ENCODE data around the gene NXPH2.
A peak's percentile ranks its signal among the peaks of the same experiment; 100 is the strongest.

Gene NXPH2

DNA sequence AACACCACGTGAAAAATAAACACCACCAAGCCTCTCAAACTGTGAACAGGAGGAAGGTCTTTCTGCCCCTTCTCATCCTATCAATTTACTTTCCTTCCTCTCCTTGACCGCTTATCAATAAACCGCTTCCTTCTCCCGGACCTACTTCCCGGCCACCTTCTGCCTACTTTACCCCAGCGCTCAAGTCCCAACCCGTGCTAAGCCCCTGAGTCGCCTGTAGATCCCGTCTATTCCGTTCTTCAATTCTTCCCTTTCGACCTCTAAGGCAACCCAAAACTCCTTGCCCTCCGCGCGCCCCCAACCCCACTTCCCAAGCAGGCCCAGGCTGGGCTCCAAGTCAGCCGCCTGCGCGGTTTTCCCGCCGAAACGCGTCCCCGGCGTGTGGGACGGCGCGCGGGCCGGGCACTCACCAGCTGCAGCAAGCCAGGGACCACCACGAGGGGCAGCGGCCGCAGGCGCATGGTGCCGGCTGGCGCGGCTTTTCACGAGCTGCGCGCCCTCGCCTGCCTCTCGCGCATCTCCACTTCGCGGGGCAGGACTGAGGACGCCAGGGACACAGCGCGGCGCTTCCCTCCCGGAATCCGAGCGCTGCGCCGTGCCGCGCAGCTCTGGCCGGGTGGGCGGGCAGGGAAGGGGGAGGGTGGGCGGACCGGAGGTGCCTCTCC is at the start of gene NXPH2:
Gene NXPH2 (minus strand): TSS at position 610 of the 665 bp plus-strand sequence. CDS start 149 bp downstream, at position 461.
- DNase-seq (ENCODE audit: low read depth, low spot score), result peak; percentile 55

DNA sequence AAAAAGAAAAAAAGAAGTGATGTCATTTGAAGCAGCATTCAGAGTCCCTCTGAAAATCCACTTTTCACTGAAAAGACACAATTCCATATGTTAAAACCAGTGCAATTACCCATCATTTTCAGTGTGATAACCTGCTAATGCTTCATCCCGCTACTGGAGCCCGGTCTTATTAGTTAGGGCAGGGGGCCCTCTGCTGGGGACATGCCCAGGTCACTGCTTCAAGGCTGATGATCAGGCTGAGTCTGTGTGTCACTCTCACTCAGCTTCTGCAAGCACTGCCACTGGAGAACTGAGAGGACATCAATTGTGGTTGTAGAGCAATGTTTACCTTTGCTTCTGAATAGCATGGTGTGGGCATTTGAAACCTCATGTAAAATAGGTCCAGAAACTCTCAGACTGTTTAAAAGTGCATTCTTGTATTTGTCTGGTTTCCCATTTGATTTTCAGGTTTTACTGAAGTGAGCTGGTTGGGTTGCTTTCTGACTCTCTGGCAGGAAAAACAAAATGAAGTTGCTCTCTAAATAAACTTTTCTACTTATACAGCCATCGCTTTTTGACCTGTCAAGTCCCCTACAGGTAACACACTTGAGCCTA is 49.2 kb upstream of the NXPH2 start:
- DNase-seq (ENCODE audit: low read depth, low spot score), result peak; percentile 59

DNA sequence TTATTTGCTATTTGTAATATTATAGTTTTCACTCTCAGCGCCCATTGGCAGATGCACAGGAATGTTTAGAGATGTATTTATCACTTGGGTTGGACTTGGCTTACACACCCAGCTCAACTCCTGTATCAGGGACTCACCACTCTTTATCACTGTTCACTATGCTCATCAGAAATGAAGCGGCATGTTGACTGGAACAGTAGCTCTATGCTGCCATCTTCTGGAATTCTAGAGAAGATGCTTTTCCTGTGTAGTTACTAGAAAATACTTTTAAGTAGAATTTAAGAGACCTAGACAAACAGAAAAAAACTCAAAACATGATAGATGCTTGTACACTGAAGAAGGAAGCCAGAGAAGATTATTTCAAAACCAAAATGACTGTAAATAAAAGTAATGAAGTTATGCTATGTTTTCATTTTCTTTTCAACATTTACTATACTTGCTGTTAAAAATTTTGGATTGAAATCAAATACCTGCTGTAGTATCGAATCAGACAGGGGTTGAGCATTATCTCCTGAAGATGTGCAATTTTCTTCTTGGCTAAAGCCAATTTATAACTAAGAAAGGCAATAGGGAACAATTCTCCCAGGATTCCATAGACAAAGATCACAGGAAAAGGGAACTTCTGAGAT is 47.4 kb upstream of the NXPH2 start:
- peak; percentile 72 for DNase-seq (ENCODE audit: low read depth, low spot score)

DNA sequence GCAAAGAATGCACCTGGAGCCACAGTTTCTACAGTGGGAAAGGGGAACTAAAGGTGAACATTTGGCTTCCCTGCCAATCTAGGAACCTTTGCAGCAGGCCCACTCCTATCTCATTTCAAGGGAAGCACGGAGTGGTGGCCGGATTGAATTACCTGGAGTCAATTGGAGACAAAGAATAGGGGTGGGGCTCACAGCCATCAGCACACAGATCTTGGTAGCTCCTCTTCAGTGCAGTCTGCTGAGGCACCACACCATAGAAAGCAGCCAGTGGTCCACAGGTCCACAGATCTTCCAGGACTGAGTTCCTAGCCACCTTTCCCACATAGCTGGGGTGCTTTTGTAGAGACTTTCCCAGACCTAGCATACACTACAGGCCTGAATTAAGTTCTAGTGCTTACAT is 43.5 kb upstream of the NXPH2 start:
- no peak for DNase-seq (ENCODE audit: low read depth, low spot score)

DNA sequence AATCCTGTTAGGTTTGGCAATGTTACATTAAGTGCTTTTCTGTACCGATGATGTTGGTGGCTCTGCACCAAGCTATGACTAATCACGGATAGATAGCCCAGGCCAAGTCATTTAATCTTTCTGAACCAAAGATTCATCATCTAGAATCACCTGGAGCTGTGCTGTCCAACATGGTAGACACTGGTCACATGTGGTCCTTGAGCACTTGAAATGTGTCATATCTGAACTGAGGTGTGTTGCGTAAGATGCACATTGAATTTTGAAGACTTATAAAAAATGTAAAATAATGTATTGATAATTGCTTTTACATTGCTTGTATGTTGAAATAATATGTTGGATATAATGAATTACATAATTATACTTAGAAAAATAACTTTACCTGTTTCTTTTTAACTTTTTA is 39.8 kb upstream of the NXPH2 start:
- DNase-seq (ENCODE audit: low read depth, low spot score), result no peak

DNA sequence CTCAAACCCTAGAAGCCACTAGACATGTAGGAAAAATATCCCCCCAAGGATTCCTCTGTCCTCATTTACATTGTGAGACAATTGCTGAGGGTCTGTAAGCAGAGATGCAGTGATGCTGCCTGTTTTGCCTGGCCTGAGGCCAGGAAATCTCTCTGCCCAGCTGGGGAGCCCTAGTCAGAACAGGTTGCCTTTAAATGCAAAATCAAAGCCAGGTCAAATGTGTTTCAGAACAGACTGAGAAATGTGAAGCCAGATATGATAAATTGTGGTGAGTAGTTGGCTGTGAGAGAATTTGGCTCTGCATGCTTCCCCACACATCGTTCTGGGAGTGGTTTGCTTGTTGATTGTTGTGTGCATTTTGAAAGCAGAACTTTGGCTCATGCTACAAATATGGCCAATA is 38.4 kb upstream of the NXPH2 start:
- peak; percentile 45 for DNase-seq (ENCODE audit: low read depth, low spot score)

DNA sequence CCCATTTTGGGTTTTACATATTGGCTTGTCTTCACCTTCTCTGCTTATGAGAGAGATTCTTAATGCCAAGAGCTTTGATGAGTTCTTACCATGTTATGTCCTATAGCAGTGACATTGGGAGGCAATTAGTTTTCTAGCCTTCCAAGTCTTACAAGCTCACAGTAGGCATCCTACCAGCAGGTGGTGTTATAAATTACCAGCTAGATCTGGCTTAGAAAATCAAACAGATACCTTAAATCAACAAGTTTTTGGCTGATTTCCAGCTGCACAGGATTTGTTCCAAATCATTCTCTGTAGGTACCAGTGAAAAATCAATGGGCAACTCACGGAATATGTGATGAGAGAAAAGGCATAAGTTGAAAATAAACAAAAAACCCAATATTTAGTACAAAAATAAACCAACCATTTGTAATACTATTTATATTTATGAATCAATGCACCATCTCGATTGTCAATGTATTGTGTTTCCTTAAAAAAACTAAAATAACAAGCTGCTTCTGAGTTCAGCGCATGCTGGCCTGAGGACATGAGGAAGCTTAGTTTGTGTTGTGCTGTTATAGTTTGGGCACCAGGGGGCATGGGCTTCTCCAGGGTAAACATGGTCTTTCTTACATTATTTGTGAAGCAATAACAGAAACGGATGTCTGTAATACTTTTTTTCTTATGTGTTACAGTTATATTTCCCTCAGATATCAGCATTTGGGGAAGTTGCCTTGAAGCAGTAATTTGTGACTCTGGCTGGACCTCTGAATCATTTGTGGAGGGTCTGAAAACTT is 34.1 kb upstream of the NXPH2 start:
- no peak for DNase-seq (ENCODE audit: low read depth, low spot score)

DNA sequence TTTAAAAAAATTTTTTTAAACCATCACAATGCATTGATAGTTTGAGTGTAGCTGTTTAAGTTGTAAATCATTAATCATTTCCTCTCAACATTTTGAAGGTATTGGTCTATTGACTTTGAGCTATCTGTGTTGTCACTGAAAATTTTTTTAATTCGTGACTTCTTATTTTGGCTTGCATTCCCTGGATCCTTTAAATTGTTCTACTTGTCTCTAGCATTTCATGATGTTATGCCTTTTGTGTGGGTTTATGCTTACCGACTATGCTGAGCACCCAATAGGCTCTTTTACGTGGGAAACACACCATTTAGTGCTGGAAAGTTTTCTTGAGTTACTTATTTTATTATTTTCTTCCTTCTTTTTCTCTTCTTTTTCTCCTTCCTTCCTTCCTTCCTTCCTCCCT is 31.2 kb upstream of the NXPH2 start:
- no peak for DNase-seq (ENCODE audit: low read depth, low spot score)

DNA sequence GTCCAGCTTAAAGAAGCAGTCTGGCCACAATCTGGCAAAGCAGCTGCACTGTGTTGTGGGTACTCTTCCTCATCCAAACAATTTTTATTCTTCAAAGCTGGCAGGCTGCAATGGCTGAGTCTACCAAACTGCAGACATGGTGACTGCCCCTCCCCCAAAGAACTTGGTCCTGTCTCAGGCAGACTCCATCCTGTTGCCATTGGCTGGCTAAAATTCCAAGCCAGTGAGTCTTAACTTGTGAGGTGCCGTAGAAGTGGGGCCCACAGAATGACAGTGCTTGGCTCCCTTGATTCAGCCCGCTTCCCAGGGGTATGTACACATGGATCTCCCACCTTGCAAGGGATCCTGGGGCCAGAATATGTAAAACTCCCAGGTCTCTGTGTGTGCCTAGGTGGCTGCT is 14.5 kb upstream of the NXPH2 start:
- no peak for DNase-seq (ENCODE audit: low read depth, low spot score)

DNA sequence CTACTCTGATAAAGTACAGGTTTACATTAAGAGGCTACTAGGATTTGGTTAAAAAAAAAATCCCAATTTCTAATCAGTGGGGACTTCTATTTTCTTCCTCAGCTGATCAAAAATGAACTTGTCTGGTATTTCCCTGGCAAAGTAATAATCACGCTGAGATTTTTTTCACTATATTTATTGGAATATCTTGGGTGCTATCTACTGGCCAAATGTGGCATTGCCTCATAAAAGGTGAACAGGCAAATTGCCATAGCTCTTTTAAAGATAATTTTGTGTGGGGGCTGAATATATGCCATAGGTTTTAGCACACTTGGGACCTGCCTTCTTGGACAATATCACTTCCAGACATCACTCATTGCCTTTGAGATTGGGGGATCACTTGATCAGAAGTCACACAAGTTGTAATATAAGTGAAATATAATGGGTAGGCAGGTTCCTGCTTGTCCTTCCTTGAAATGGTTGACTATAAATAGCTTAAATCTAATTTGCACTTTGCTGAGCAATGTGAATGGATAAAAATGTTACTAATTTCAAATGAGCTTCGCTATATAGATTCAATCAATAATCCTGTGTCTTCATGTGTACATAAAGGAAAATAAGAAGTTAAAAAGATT is 7.0 kb upstream of the NXPH2 start:
- DNase-seq (ENCODE audit: low read depth, low spot score), result peak; percentile 60

DNA sequence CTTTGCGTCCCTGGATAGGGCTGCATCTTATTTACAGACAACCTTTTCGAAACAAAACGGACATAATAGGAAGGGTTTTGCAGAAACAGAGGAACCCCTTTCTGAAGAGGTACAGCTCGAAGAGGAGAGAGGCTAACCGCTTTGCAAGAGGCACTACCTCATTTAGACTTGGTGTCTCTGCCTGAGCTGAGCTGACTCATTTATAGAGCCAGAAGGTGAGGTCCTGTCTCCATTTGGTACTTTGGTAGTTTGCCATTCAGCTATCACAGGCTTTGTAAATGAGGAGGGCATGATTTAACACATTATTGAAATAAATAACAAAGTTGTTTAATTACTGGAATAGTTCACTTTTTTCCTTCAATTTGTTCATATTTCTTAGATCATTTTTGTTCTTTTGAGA is 2.2 kb upstream of the NXPH2 start:
- DNase-seq (ENCODE audit: low read depth, low spot score), result no peak

DNA sequence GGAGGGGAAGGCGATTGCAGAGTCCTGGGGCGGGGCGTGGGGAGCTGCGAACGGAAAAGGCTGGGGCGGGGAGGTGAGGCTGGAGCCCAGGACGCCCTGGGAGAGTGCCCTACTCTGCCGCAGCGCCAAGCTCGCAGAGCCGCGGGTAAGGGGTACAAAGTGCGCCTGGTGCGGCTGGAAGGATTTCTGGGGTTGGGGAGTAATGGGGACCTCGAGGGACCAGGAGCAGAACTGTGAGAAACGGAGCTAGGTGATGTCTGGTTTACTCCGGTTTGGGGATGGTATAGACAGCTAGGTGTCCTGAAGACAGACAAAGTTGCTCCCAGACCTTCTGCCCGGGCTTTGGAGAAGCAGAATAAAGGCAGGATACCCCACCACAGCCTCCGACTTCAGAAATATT is 718 bp upstream of the NXPH2 start:
- DNase-seq (ENCODE audit: low read depth, low spot score), result no peak

DNA sequence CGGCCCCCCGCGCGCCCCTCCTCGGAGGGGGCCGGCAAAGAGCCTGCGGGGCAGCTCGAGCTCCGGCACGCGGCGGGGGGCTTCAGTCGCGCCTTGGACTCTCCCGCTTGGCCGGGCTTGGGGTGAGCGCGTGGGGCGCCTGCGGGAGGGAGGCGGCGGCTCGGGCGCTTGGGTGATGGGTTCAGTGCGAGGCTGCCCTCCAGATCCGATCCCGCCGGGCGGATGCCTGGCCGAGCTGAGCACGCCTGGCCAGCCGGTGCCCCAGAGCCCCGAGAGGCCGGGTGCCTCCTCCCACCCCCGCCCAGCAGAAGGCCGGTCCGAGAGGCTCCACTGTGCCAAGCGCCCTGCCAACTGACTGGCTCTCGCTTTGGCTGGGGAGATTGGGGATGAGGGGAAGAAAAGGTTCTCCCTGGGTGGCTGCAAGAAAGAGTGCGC is 273 bp upstream of the NXPH2 start:
- DNase-seq (ENCODE audit: low read depth, low spot score), result peak; percentile 38

DNA sequence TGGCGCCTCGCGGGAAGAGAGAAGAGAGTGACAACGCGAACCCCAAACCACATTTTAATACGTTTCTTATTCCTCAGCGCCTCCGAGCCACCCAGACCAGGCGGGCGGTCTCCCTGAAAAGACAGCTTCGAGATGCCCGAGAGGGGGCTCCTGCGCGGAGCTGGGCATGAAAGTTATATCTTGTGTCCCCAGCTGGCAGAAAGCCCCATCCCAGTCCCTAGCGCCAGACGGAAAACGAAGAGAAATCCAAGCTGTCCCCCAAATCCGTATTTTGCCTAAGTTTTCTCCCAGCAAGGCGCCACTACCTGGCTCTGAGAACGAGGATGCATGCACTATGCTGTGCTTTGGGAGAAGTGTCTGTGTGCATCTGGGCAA is 797 bp downstream of the NXPH2 start:
- DNase-seq (ENCODE audit: low read depth, low spot score), result no peak

DNA sequence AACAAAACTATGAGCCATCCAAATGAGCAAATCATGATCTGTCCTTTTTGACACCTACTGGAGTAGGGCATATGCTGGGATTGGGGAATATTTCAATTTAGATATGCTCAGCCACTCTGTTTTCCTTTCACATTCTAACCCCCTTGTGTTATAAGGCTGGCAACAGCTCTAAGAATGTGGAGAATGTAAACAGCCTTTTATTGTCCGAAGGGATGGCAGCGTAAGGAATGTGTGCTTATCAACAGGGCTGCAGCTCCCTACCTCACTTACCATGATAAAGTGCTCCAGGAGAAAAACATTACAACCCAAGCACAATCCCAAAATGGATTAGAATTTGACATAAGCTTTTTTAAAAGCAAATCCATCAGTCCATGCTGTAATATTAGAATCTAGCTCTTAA is 2.2 kb downstream of the NXPH2 start:
- peak; percentile 79 for DNase-seq (ENCODE audit: low read depth, low spot score)

DNA sequence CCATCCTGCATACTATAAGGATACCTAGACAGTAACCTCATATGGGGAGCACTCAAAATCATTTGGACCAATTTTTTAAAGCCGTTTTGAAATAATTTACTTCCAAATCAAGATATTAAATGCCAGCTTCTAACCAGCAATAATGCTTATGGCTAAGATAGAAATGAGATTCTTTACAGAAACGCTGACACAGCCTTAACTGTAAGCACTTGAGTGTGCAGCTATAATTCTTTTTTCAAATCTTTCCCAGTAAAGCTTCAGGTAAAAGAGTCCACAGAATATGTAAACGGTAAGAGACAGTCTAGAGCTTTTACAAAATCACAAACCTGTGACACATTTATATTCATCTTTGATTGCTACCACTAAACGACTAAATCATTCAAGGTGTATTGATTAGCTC is 4.5 kb downstream of the NXPH2 start:
- DNase-seq (ENCODE audit: low read depth, low spot score), result no peak

DNA sequence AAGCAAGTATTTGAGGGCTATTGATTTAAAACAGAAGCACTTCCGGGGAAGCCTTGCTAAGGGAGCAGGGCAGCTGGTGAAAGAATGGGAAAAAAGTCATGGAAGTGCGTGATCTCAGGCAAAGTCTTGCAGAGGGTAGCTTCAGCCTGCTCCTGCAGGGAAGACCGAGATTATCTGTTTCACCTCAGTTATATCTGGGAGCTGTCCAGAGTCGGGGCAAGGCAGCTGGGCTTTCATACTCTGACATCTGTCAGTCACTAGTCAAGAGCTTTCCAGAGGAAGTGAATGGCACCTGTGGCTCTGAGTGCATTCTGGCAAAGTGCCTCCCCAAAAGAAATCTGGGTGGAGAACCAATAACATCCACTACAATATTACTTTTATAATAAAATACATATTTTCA is 8.7 kb downstream of the NXPH2 start:
- DNase-seq (ENCODE audit: low read depth, low spot score), result no peak

DNA sequence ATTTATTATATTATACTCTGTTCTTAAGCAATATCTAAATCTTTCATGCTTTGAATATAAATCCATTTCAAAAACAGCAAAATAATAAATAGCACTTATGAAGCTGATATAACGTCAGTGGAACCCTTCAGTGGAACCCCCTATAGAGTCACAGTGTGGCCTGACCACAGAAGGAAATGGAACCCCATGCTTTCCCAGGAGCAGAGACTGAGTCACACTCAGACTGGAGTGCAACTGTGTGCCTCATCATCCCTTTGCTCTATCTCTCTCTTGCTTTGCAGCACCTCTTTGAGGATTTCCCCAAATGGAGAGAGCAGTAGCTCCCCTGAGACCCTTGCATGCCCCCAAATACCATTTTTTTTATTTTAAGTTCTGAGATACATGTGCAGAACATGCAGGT is 13.1 kb downstream of the NXPH2 start:
- no peak for DNase-seq (ENCODE audit: low read depth, low spot score)

DNA sequence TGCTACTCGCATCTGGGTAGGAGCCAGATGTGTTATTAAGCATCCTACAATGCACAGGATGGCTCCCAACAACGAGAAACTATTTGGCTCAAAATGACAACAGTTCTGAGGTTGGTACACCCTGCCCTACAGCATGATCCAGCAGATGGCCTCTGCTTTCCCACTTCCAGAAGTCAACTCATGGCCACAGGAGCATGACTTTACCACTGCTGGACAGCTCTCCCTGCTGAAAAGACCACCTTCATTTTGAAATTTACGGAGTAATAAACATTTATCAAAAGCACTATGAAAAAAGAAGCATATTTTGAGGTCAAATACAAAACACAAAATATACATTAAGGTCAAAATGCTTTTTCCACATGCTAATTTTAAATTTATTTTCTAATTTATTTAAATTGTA is 13.7 kb downstream of the NXPH2 start:
- DNase-seq (ENCODE audit: low read depth, low spot score), result no peak

DNA sequence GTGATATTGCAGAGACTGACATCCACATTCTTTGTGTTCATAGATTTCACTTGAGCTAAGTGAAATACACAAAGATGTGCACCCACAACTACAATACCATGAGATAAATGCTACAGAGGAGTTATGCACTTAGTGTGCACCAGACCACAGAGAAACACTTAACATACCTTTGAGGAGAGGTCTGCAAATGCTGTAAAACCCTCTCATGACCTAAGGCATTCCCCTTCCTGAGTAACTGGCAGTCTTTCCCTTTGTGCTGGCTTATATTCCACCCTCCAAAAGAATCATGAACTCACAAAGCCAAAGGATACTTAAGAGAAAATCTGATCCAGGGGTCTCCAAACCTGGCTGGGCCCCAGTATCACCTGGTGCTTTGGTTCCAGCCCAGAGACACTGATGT is 16.2 kb downstream of the NXPH2 start:
- no peak for DNase-seq (ENCODE audit: low read depth, low spot score)

DNA sequence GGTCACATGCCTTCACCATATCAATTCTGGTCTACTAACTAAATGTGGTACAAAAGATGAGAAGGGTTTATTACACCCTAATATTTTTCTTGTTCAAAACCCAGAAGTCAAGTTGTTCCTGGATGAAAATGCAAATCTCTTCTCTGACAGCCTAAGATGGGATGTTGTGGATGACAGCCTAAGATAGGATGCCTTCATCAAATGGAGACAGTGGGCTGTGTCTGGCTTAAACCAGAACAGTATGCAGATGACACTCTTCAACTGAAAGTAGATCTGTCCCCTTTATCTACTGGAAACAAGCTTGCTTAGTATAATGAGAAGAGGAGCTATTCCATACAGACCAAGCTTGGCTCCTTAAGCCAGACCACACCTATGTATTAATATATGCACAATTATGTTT is 17.7 kb downstream of the NXPH2 start:
- no peak for DNase-seq (ENCODE audit: low read depth, low spot score)

DNA sequence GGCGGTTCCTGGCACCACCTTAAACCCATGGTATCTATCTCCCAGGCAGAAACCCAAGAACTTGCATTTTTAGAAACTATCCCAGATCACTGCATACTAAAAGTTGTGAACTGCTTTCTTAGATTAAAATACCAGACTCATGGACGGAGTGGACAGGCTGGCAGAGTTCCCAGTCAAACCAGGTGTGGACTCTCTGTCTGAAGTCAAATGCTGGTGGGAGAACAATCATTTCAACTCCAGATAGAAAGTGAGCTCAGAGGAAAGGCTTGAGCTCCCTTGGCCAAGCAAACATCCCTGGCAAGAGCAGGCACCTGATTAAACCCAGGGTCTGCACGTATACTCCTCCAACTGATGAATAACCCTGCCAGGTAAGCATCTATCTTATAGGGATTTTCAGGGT is 19.5 kb downstream of the NXPH2 start:
- DNase-seq (ENCODE audit: low read depth, low spot score), result no peak
